Osteoblast (primary cell): ENCODE results near the gene HAPLN2. TPM values are rescaled to one million over a fixed set of nuclear protein-coding genes. Genes with fewer than 3 reads are reported as not detected.

Experiments used
- DNase-seq: peaks from one replicate; pipeline ENCODE4 v3.0.0; 2011; ENCODE audit warnings: low spot score, mixed read lengths; ENCODE audit not compliant: insufficient read length; ENCODE audit errors: missing footprints
- H2AFZ ChIP-seq: 2 replicates; pipeline ENCODE4 v1.6.0; 2011; ENCODE audit warnings: mild to moderate bottlenecking, low read length
- H3K27ac ChIP-seq: 2 replicates; pipeline ENCODE4 v1.5.1; 2011; ENCODE audit warnings: mild to moderate bottlenecking, low read depth, low read length, moderate library complexity
- H3K27me3 ChIP-seq: 2 replicates; pipeline ENCODE4 v1.6.0; 2012; ENCODE audit warnings: mild to moderate bottlenecking, control low read depth, inconsistent platforms, low read length, moderate library complexity; ENCODE audit not compliant: insufficient read depth
- H3K36me3 ChIP-seq: 2 replicates; pipeline ENCODE4 v1.5.1; 2011; ENCODE audit warnings: mild to moderate bottlenecking, low read length, control low read depth, moderate library complexity; ENCODE audit not compliant: insufficient read depth
- H3K4me1 ChIP-seq: 2 replicates; pipeline ENCODE4 v1.5.1; 2011; ENCODE audit warnings: mild to moderate bottlenecking, low read length, control low read depth, moderate library complexity; ENCODE audit not compliant: insufficient read depth
- H3K4me2 ChIP-seq: 2 replicates; pipeline ENCODE4 v1.6.0; 2011; ENCODE audit warnings: mild to moderate bottlenecking, low read length; ENCODE audit not compliant: insufficient read depth
- H3K4me3 ChIP-seq: fragments of 200-600 bp; sonication (generic); 3 replicates; pipeline ENCODE4 v1.5.1; 2012; ENCODE audit warnings: mild to moderate bottlenecking, low read length, inconsistent platforms; ENCODE audit not compliant: insufficient read depth
- H3K79me2 ChIP-seq: 2 replicates; pipeline ENCODE4 v1.6.0; 2012; ENCODE audit warnings: mild to moderate bottlenecking, low read length, control low read depth, inconsistent platforms; ENCODE audit not compliant: insufficient read depth
- H3K9me3 ChIP-seq: 2 replicates; pipeline ENCODE4 v1.5.1; 2011; ENCODE audit warnings: low read depth, low read length, control low read depth
- H4K20me1 ChIP-seq: 2 replicates; pipeline ENCODE4 v1.6.0; 2012; ENCODE audit warnings: mild to moderate bottlenecking, low read length, control low read depth; ENCODE audit not compliant: insufficient read depth
- CTCF ChIP-seq: IDR thresholded peaks from 2 replicates; pipeline ENCODE4 v1.5.1; 2011; ENCODE audit warnings: mild to moderate bottlenecking, low read depth, low read length, moderate library complexity; ENCODE audit errors: extremely low read depth
- total RNA-seq: library from RNA; depleted of rRNA; stranded (reverse); fragments of >200 nt; gene quantifications from 2 replicates; pipeline ENCODE4 v1.2.3, GENCODE V29; 2012

HAPLN2 gene
- total RNA-seq, 1 donor = not detected

- peak; percentile 82 for DNase-seq
- Histone ChIP-seq H3K4me1 (peaks cover 54% of the 10 kb centered on the region), H3K36me3 (no peaks in the 10 kb centered on the region), H3K79me2 (no peaks in the 10 kb centered on the region), H3K27me3 (peaks cover 7% of the 10 kb centered on the region), H2AFZ (peak overlapping the region; percentile 8), H4K20me1 (no peaks in the 10 kb centered on the region), H3K4me3 (peak overlapping the region; percentile 1), H3K9me3 (no peaks in the 10 kb centered on the region), H3K4me2 (peak overlapping the region; percentile 4), H3K27ac (peak overlapping the region; percentile 78)
- TF ChIP-seq CTCF = no peak
Measured at GRCh38 chr1:156662005-156662799, 43.0 kb downstream of the HAPLN2 start.

GRCh38 chr1:156662800-156663055 lies 43.5 kb downstream of the HAPLN2 start:
- no peaks in the 10 kb centered on the region for H3K9me3 ChIP-seq
- no peak for TF ChIP-seq CTCF
- no peak for DNase-seq
- no peaks in the 10 kb centered on the region for H3K79me2 ChIP-seq
- peaks cover 52% of the 10 kb centered on the region for H3K4me1 ChIP-seq
- no peaks in the 10 kb centered on the region for H3K36me3 ChIP-seq
- H3K4me3 ChIP-seq = no peak overlapping the region
- H4K20me1 ChIP-seq = no peaks in the 10 kb centered on the region
- no peak overlapping the region for H2AFZ ChIP-seq
- H3K27ac ChIP-seq = peak overlapping the region; percentile 78
- no peak overlapping the region for H3K4me2 ChIP-seq
- peaks cover 4% of the 10 kb centered on the region for H3K27me3 ChIP-seq

- Histone ChIP-seq H2AFZ (no peak overlapping the region), H3K27ac (peak overlapping the region; percentile 78), H3K9me3 (no peaks in the 10 kb centered on the region), H4K20me1 (no peaks in the 10 kb centered on the region), H3K27me3 (no peaks in the 10 kb centered on the region), H3K79me2 (no peaks in the 10 kb centered on the region), H3K4me3 (no peak overlapping the region), H3K36me3 (no peaks in the 10 kb centered on the region), H3K4me1 (peaks cover 52% of the 10 kb centered on the region), H3K4me2 (no peak overlapping the region)
- no peak for TF ChIP-seq CTCF
- DNase-seq = peak; percentile 85
Measured at GRCh38 chr1:156663178-156663577, 44.0 kb downstream of the HAPLN2 start.

- peak; percentile 79 for DNase-seq
- Histone ChIP-seq H3K27ac (no peak overlapping the region), H3K27me3 (no peaks in the 10 kb centered on the region), H3K9me3 (no peaks in the 10 kb centered on the region), H3K4me1 (peaks cover 52% of the 10 kb centered on the region), H3K4me3 (no peak overlapping the region), H3K79me2 (no peaks in the 10 kb centered on the region), H4K20me1 (no peaks in the 10 kb centered on the region), H3K4me2 (peak overlapping the region; percentile 20), H3K36me3 (no peaks in the 10 kb centered on the region), H2AFZ (no peak overlapping the region)
- TF ChIP-seq CTCF = no peak
Measured at GRCh38 chr1:156664046-156664766, 45.0 kb downstream of the HAPLN2 start.
